ENCODE measurements around the gene C14orf132.
"Not testable (repeated sequence)": the region's sequence is repeated elsewhere in the genome, so short reads cannot be mapped to it uniquely, and the experiment has no call there.

C14orf132 gene

DNA sequence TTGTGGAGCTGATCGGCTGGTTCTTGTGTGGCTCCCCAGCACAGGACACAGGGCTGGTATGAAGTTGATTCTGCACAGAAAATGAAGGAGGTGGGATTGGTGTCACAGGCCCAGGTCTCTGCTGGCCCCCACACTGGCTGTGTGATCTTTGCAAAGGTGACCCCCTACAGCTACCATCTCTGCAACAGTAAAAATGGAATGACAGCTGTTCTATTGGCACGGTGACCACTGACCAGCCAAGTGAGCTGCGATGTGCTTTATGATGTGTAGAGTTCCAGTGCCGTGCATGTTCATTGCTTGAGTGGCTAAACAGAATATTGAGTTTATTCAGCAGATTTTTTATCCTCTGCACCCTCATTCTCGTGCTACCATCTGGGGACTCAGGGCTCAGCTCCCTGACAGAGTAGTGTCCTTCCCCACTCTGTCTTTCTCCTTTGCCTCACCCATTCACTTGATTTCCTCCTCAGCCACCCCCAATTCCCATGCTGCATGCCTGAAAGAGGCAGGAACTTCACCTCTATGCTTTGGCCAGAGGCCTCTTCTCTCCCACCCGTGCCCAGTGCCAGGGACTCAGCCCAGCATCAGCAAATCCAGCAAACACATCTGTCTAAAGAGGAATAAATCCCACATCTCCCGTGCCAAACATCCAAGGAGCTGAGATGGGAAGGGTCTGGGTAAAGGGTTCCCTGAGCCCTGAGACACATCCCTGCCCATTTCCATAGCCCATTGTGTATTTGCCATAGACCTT is 21.2 kb downstream of the C14orf132 start:
- no peak for DNase-seq

- DNase-seq, result no peak
These were observed 22.8 kb downstream of the C14orf132 start for GRCh38 chr14:96062010-96062409.

- no peak for DNase-seq
These were observed 23.3 kb downstream of the C14orf132 start for GRCh38 chr14:96062506-96062905.

DNA sequence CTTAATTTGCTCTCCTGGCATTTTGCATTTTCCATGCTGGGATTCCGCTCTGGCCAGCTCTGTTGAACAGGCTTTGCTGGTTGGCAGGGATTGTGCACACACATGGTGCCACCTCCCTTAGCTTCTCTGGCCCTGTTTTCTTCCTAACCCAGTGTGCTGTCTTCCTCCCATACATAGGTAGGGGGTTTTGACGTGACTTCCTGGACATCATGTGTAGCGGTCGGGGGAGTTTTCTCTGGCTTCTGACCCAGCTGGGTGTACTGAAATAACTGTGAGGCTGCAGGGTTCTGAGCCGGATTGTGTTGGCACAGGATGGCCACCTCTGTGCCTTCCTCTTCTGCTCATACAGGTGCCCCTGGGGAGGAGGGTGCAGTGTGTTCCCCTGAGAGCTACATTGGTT is 25.7 kb downstream of the C14orf132 start:
- no peak for DNase-seq

- DNase-seq, result no peak
These were observed 26.7 kb downstream of the C14orf132 start for GRCh38 chr14:96065661-96066459.

- DNase-seq, result no peak
These were observed 27.8 kb downstream of the C14orf132 start for GRCh38 chr14:96066976-96067375.

GRCh38 chr14:96067985-96068930 is 29.1 kb downstream of the C14orf132 start:
- no peak for DNase-seq

DNA sequence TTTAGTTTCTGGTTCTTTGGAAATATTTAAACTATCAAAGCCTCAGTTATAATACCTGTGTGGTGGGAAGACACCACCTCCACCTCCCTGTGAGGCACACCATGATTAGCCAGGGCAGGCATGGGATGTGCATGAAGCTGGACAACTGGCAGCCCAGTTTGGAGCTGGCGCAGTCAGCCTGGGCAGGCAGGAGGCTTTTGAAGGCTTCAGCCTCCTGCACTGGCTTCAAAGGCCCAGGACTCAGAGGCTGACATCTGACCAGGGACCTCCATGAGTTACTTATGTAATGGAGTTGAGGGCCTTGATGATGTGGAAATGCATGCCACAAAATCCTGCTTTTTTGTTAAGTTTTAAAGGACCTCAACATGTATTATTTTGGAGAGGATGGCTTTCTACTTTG is 30.3 kb downstream of the C14orf132 start:
- DNase-seq, result no peak

DNA sequence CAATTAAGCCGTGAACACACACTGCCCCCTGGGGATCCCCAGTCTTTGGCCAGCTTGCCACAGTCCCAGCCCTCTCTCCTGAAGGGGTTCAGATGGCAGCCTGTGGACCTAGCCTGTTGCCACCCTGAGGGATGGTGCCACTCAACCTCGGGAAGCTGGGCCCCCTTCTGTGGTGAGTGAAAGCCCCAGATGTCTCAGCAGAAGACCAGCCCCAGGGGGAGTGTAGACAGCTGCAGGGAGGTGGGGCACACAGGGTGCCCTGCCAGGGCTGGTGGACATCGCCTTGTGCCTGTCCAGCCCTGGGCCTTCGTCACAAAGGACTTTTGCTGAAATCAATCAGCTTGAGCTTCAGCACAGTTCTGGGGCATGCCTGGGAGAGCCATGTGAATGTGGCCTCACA is 32.4 kb downstream of the C14orf132 start:
- DNase-seq, result no peak

DNA sequence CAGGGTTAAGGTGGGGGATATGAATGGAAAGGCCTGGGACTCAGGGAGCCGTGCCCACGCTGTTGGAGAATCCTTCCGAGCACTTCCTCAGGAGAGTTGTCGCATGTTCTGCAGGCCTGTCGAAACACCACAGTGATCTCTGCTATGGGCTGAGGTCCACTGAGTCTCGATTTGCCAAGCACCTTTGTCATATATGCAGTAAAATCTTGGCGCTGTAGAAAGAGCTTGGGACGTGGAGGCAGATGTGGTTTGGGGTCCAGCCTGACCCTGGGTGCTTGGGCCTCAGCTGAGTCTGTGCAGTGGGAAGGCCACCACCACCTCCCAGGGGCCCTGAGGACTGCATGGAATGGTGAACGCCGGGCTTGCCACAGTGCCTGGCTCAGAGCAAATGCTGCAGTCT is 32.9 kb downstream of the C14orf132 start:
- DNase-seq, result no peak

GRCh38 chr14:96072746-96073145 is 33.6 kb downstream of the C14orf132 start:
- no peak for DNase-seq

- not testable (repeated sequence) for DNase-seq
These were observed 34.3 kb downstream of the C14orf132 start for GRCh38 chr14:96073260-96074039.

DNA sequence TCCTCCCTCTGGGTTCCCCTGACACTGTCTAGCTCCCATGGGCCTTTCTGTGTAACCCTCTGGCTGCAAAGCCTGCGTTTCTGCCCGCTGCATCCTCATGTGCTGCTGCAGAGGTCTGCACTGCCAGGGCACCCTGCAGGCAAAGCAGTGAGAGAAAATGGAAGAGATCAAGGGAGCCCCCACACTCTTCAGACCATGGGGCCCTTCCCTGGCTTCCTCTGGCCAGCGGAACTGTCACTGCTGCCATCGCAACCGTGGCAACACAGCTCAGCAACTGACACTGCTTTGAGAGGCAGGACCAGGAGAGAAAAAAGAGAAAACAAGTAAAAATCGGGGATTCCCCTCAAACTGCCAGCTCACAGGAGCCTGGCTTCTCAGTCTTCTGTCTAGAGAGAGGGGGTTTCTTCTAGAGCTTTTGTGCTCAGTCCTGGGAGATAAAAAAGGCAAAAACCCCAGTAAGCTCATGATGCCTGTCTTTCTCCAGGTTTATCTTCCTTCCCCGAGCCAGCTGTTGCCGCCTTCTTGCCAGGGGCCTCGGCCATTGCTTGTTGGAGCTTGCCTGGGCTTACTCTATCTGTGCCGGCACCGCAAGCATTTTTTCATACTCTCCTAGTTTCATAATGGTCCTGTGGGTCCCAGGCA is 38.9 kb downstream of the C14orf132 start:
- no peak for DNase-seq

GRCh38 chr14:96078625-96079016 is 39.5 kb downstream of the C14orf132 start:
- DNase-seq, result no peak

DNA sequence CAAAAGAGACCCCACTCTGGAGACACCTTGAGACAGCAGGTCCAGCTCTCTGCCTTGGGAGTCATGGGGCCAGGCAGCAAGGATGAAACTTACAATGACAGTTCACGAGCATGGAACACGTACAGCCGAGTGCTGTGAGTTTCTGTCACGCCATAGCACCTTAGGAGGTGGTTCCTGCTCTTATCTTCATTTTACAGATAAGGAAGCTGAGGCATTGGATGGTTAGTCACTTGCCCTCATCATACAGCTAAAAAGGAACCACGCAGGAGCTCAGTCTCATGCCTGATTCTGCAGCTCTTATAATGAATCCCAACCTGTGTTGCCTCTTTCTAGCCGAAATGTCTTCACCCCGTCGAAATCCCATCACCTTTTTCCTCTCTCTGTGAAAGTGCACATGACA is 39.9 kb downstream of the C14orf132 start:
- no peak for DNase-seq

- DNase-seq, result no peak
These were observed 41.4 kb downstream of the C14orf132 start for GRCh38 chr14:96080571-96080970.

- no peak for DNase-seq
These were observed 42.1 kb downstream of the C14orf132 start for GRCh38 chr14:96081224-96081623.

- DNase-seq, result no peak
These were observed 42.7 kb downstream of the C14orf132 start for GRCh38 chr14:96081767-96082400.

- DNase-seq, result no peak
These were observed 43.5 kb downstream of the C14orf132 start for GRCh38 chr14:96082420-96083300.

DNA sequence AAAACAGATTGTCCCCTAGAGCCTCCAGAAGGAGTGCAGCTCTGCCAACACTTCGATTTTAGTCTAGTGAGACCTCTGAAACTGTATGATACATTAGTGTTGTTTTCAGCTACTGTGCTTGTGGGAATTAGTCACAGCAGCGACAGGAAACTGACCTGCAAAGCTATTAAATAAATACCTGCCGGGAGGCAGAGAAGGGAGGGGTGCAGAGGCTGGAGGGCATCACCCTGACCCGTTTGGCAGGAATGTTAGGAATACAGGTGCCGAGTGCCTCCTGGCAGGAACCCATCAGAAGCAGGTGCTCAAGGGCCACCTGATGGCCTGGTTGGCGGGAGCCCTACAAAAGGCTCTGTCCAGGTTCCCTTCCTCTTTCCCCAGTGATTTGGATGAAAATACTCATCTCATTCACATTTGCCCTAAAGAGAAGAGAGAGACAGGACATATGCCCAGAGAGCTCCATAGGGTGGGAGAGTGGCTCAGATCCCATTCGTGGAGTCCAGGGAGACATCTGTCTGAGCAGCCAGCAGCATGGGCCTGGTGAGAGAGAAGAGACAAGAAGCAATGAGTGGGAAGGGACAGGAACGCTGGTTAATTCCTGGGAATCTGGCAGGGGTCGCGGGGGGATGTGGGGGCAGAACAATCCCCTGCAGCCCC is 44.6 kb downstream of the C14orf132 start:
- DNase-seq, result no peak
